Sigmoid colon (tissue), 4 donors: ENCODE measurements around the gene ACTC1.

Experiments used
- EP300 ChIP-seq, 4 donors: sonication (generic); formaldehyde crosslinking; IDR thresholded peaks; one replicate each; pipeline ENCODE4 v1.6.1; 2017; ENCODE audit warnings: antibody characterized with exemption in 4 of 4
- POLR2A ChIP-seq, 2 donors: fragments of 450-650 bp; IDR thresholded peaks; one replicate each; pipeline ENCODE4 v1.6.1; 2016; ENCODE audit warnings: antibody characterized with exemption in 2 of 2, mild to moderate bottlenecking in 2 of 2, moderate library complexity in 2 of 2
- POLR2AphosphoS5 ChIP-seq, 4 donors: sonication (generic); formaldehyde crosslinking; IDR thresholded peaks; one replicate each; pipeline ENCODE4 v1.6.1; 2017; ENCODE audit warnings: antibody characterized with exemption in 4 of 4
- TF ChIP-seq, protein P1 (sequence below), 4 experiments: fragments of 450-650 bp in 3 of 4; fragments of 200-600 bp in 1 of 4; IDR thresholded peaks; one replicate each; pipeline ENCODE4 v1.5.1; 2016 to 2019; ENCODE audit warnings: antibody characterized with exemption in 4 of 4, mild to moderate bottlenecking in 3 of 4, moderate library complexity in 2 of 4

DNA sequence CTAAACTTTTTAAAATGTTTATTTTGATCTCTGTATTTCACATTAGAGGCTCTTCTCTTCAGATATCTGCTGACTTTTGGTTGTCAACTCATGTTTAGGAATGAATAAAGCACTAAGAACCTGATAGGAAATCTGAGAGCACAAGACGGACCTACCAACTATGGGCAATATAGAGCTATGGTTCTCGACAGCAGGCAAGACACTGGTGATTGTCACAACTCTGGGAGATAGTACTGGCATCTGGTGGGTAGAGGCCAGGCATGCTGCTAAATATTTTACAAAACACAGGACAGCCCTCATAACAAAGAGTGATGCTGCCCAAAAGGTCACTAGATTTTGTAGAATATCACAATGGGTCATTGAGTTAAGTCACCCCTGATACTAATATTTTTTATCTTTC is 23.0 kb downstream of the ACTC1 start:
- TF ChIP-seq EP300 (IDR thresholded peaks at IDR 0.05) (no peak), POLR2A (IDR thresholded peaks at IDR 0.05) (no peak), POLR2AphosphoS5 (IDR thresholded peaks at IDR 0.05) (no peak)
- TF ChIP-seq, protein P1, sequence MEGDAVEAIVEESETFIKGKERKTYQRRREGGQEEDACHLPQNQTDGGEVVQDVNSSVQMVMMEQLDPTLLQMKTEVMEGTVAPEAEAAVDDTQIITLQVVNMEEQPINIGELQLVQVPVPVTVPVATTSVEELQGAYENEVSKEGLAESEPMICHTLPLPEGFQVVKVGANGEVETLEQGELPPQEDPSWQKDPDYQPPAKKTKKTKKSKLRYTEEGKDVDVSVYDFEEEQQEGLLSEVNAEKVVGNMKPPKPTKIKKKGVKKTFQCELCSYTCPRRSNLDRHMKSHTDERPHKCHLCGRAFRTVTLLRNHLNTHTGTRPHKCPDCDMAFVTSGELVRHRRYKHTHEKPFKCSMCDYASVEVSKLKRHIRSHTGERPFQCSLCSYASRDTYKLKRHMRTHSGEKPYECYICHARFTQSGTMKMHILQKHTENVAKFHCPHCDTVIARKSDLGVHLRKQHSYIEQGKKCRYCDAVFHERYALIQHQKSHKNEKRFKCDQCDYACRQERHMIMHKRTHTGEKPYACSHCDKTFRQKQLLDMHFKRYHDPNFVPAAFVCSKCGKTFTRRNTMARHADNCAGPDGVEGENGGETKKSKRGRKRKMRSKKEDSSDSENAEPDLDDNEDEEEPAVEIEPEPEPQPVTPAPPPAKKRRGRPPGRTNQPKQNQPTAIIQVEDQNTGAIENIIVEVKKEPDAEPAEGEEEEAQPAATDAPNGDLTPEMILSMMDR (IDR thresholded peaks at IDR 0.05), result no peak
